ENCODE results near the gene ARHGAP45.

DNA sequence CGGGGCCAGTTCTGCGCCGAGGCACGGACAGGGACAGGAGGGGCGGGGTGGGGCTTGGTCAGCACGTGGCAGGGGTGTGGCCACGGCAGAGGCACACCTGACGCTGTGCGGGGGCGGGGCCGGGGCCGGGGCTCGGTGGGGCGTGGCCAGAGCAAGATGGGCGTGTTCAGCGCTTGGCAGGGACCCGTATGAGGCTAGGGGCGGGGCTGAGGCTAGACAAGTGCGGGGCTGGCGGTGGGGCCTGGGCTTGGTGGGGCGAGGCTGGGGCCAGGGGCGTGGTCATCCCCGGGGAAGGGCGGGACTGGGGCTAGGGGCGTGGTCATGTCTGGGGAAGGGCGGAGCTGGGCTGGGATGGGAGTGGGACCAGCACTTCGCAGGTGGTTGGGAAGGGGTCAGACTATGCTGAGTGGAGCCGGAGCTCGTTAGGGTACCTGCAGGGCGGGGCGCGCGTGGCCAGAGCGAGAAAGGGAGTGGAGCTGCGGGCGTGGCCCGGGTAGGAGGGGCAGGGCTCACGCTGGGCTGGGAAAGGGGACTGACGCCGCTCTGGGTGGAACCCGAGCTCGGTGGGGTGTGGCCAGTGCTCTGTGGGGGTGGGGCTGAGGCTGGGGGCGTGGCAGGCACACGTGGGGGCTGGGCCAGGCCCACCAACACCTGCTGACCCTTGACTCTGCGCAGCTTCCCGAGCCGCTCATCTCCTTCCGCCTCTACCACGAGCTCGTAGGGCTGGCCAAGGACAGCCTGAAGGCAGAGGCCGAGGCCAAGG, 15.4 kb downstream of the ARHGAP45 start:
- TF ChIP-seq, protein P1, sequence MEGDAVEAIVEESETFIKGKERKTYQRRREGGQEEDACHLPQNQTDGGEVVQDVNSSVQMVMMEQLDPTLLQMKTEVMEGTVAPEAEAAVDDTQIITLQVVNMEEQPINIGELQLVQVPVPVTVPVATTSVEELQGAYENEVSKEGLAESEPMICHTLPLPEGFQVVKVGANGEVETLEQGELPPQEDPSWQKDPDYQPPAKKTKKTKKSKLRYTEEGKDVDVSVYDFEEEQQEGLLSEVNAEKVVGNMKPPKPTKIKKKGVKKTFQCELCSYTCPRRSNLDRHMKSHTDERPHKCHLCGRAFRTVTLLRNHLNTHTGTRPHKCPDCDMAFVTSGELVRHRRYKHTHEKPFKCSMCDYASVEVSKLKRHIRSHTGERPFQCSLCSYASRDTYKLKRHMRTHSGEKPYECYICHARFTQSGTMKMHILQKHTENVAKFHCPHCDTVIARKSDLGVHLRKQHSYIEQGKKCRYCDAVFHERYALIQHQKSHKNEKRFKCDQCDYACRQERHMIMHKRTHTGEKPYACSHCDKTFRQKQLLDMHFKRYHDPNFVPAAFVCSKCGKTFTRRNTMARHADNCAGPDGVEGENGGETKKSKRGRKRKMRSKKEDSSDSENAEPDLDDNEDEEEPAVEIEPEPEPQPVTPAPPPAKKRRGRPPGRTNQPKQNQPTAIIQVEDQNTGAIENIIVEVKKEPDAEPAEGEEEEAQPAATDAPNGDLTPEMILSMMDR (IDR thresholded peaks at IDR 0.05; ENCODE audit: low read depth, low read length, missing input control): no peak
- TF ChIP-seq, protein P2, sequence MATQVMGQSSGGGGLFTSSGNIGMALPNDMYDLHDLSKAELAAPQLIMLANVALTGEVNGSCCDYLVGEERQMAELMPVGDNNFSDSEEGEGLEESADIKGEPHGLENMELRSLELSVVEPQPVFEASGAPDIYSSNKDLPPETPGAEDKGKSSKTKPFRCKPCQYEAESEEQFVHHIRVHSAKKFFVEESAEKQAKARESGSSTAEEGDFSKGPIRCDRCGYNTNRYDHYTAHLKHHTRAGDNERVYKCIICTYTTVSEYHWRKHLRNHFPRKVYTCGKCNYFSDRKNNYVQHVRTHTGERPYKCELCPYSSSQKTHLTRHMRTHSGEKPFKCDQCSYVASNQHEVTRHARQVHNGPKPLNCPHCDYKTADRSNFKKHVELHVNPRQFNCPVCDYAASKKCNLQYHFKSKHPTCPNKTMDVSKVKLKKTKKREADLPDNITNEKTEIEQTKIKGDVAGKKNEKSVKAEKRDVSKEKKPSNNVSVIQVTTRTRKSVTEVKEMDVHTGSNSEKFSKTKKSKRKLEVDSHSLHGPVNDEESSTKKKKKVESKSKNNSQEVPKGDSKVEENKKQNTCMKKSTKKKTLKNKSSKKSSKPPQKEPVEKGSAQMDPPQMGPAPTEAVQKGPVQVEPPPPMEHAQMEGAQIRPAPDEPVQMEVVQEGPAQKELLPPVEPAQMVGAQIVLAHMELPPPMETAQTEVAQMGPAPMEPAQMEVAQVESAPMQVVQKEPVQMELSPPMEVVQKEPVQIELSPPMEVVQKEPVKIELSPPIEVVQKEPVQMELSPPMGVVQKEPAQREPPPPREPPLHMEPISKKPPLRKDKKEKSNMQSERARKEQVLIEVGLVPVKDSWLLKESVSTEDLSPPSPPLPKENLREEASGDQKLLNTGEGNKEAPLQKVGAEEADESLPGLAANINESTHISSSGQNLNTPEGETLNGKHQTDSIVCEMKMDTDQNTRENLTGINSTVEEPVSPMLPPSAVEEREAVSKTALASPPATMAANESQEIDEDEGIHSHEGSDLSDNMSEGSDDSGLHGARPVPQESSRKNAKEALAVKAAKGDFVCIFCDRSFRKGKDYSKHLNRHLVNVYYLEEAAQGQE (IDR thresholded peaks at IDR 0.05): no peak
- no peak for TF ChIP-seq RAD21 (IDR thresholded peaks at IDR 0.05)
